WTC11 (cell line): ENCODE results near the gene NRG2. TPM values are rescaled to one million over a fixed set of nuclear protein-coding genes. Genes with fewer than 3 reads are reported as not detected.

Experiments used
- ATAC-seq: fragments of 200-7000 bp; cut with Tn5 transposase; 2 replicates; pipeline ENCODE4 v1.10.0; 2021; ENCODE audit warnings: mild to moderate bottlenecking, moderate library complexity
- CTCF ChIA-PET: fragments of 300-600 bp; sonication (Branson Sonifier 250); formaldehyde crosslinking; loops from one replicate; lab custom pipeline; 2021; ENCODE audit warnings: antibody characterized with exemption; lab: Charles Lee
- POLR2A ChIA-PET: fragments of 350-600 bp; sonication (Branson Sonifier 250); formaldehyde crosslinking; loops from one replicate; lab custom pipeline; 2021; ENCODE audit warnings: antibody characterized with exemption; lab: Charles Lee
- DNase-seq: peaks from one replicate; pipeline ENCODE4 v3.0.0; 2021; ENCODE audit warnings: low spot score
- H3K27ac Mint-ChIP-seq: 2 replicates; pipeline ENCODE4 v1.8.0; 2021; ENCODE audit warnings: mixed read lengths
- H3K27me3 Mint-ChIP-seq: 2 replicates; pipeline ENCODE4 v1.8.0; 2021; ENCODE audit warnings: low read depth, mild to moderate bottlenecking, moderate library complexity, mixed read lengths
- H3K36me3 Mint-ChIP-seq: 2 replicates; pipeline ENCODE4 v1.8.0; 2021; ENCODE audit warnings: mixed read lengths
- H3K4me1 Mint-ChIP-seq: 2 replicates; pipeline ENCODE4 v1.8.0; 2022; ENCODE audit warnings: mixed read lengths
- H3K4me3 Mint-ChIP-seq: 2 replicates; pipeline ENCODE4 v1.8.0; 2021; ENCODE audit warnings: mild to moderate bottlenecking, moderate library complexity, mixed read lengths
- H3K9me3 Mint-ChIP-seq: 2 replicates; pipeline ENCODE4 v1.8.0; 2021; ENCODE audit warnings: mixed read lengths
- ATF6 ChIP-seq: sonication (generic); formaldehyde crosslinking; IDR thresholded peaks from 2 replicates; pipeline ENCODE4 v1.8.1; 2023; ENCODE audit warnings: mild to moderate bottlenecking, missing genetic modification reagents
- CBFB ChIP-seq: sonication (generic); formaldehyde crosslinking; IDR thresholded peaks from 2 replicates; pipeline ENCODE4 v1.8.1; 2022; ENCODE audit warnings: mild to moderate bottlenecking, low read depth, missing genetic modification reagents
- FOXJ3 ChIP-seq: sonication (generic); formaldehyde crosslinking; IDR thresholded peaks from 2 replicates; pipeline ENCODE4 v1.9.0; 2021; ENCODE audit warnings: missing genetic modification reagents, mild to moderate bottlenecking, borderline replicate concordance
- FOXK1 ChIP-seq: sonication (generic); formaldehyde crosslinking; IDR thresholded peaks from 2 replicates; pipeline ENCODE4 v1.8.0; 2022; ENCODE audit warnings: mild to moderate bottlenecking, moderate library complexity, missing genetic modification reagents
- GRHL2 ChIP-seq: fragments of 250-450 bp; sonication (Bioruptor Pico); IDR thresholded peaks from 2 replicates; pipeline ENCODE4 v1.8.0; 2022; ENCODE audit warnings: mild to moderate bottlenecking, moderate library complexity; ENCODE audit not compliant: insufficient replicate concordance, severe bottlenecking
- KAT7 ChIP-seq: sonication (generic); formaldehyde crosslinking; IDR thresholded peaks from 2 replicates; pipeline ENCODE4 v1.8.1; 2023; ENCODE audit warnings: missing genetic modification reagents, mild to moderate bottlenecking, borderline replicate concordance
- NFATC4 ChIP-seq: fragments of 250-450 bp; sonication (Bioruptor Pico); IDR thresholded peaks from 2 replicates; pipeline ENCODE4 v1.9.0; 2021; ENCODE audit warnings: mild to moderate bottlenecking
- NFYB ChIP-seq: sonication (generic); formaldehyde crosslinking; conservative IDR thresholded peaks from 2 replicates; pipeline ENCODE4 v1.8.0; 2022; ENCODE audit warnings: low read depth, missing genetic modification reagents
- NR2C2 ChIP-seq: sonication (generic); formaldehyde crosslinking; IDR thresholded peaks from 2 replicates; pipeline ENCODE4 v1.8.0; 2022; ENCODE audit warnings: mild to moderate bottlenecking, missing genetic modification reagents
- PREB ChIP-seq: sonication (generic); formaldehyde crosslinking; IDR thresholded peaks from 2 replicates; pipeline ENCODE4 v1.8.1; 2022; ENCODE audit warnings: mild to moderate bottlenecking, missing genetic modification reagents, moderate library complexity, borderline replicate concordance
- SP1 ChIP-seq: sonication (generic); formaldehyde crosslinking; conservative IDR thresholded peaks from 2 replicates; pipeline ENCODE4 v1.8.1; 2022; ENCODE audit warnings: missing genetic modification reagents
- TEAD1 ChIP-seq: sonication (generic); formaldehyde crosslinking; IDR thresholded peaks from 2 replicates; pipeline ENCODE4 v1.8.0; 2022; ENCODE audit warnings: mild to moderate bottlenecking, missing genetic modification reagents
- ZBTB21 ChIP-seq: sonication (generic); formaldehyde crosslinking; IDR thresholded peaks from 2 replicates; pipeline ENCODE4 v1.8.1; 2023; ENCODE audit warnings: mild to moderate bottlenecking, missing genetic modification reagents, borderline replicate concordance
- ZNF121 ChIP-seq: sonication (generic); formaldehyde crosslinking; IDR thresholded peaks from 2 replicates; pipeline ENCODE4 v1.8.0; 2023; ENCODE audit warnings: missing genetic modification reagents
- ZNF423 ChIP-seq: fragments of 250-450 bp; sonication (Bioruptor Pico); IDR thresholded peaks from 2 replicates; pipeline ENCODE4 v2.1.2; 2022; ENCODE audit warnings: mild to moderate bottlenecking, moderate library complexity
- ZNF512 ChIP-seq: sonication (generic); formaldehyde crosslinking; IDR thresholded peaks from 2 replicates; pipeline ENCODE4 v1.8.1; 2022; ENCODE audit warnings: missing genetic modification reagents, borderline replicate concordance
- ZNF532 ChIP-seq: fragments of 250-450 bp; sonication (Bioruptor Pico); IDR thresholded peaks from 2 replicates; pipeline ENCODE4 v1.9.0; 2021; ENCODE audit warnings: mild to moderate bottlenecking, borderline replicate concordance
- ZSCAN18 ChIP-seq: fragments of 250-450 bp; sonication (Bioruptor Pico); IDR thresholded peaks from 2 replicates; pipeline ENCODE4 v2.1.2; 2022; ENCODE audit warnings: mild to moderate bottlenecking, moderate library complexity
- total RNA-seq: library from RNA; stranded (reverse); gene quantifications from 3 replicates; pipeline ENCODE4 v1.2.3, GENCODE V29; 2021

NRG2 gene
- total RNA-seq, 1 experiment from 2014 or later: 0.44 TPM

GRCh38 chr5:140024928-140025327 lies 18.2 kb downstream of the NRG2 start:
- Mint-ChIP-seq H3K27ac (no peak overlapping the region), H3K4me3 (no peak overlapping the region; the same call in 1 of the 2 replicates), H3K9me3 (no peaks in the 10 kb centered on the region)
- CTCF ChIA-PET: interaction anchor here (1.5 kb wide), 1 partner anchor 19 kb away, joined by 3 read pairs; no protein-coding TSS in a partner anchor
- DNase-seq (no peak), ATAC-seq (no peak)
- TF ChIP-seq CBFB (CRISPR knock-in tag): no peak
- TF ChIP-seq SP1 (CRISPR knock-in tag): no peak
- TF ChIP-seq ZNF512 (CRISPR knock-in tag): no peak
- no peak for TF ChIP-seq NFATC4 (CRISPR knock-in tag)
- TF ChIP-seq FOXJ3 (CRISPR knock-in tag): no peak
- no peak for TF ChIP-seq TEAD1 (CRISPR knock-in tag)
- TF ChIP-seq ATF6 (CRISPR knock-in tag): no peak
- no peak for TF ChIP-seq ZSCAN18 (CRISPR knock-in tag)
- TF ChIP-seq NR2C2 (CRISPR knock-in tag): no peak
- TF ChIP-seq ZBTB21 (CRISPR knock-in tag): no peak
- no peak for TF ChIP-seq ZNF121 (CRISPR knock-in tag)
- no peak for TF ChIP-seq ZNF532
- no peak for TF ChIP-seq NFYB
- TF ChIP-seq PREB: no peak
- TF ChIP-seq GRHL2 (CRISPR knock-in tag): no peak
- no peak for TF ChIP-seq ZNF423 (CRISPR knock-in tag)
- TF ChIP-seq KAT7: no peak
- TF ChIP-seq FOXK1: no peak
- TF ChIP-seq, all 79 proteins: peak for 0
- Mint-ChIP-seq H3K4me1 (peaks cover 4% of the 10 kb centered on the region; the same call in 1 of the 2 replicates), H3K36me3 (no peaks in the 10 kb centered on the region), H3K27me3 (peaks cover 55% of the 10 kb centered on the region)
- POLR2A ChIA-PET: no interaction called here
